GM21723 (cell line): Measurements from ENCODE around the gene SLC39A9.
"Not testable (repeated sequence)": the region's sequence is repeated elsewhere in the genome, so short reads cannot be mapped to it uniquely, and the experiment has no call there.

Experiments used
- ATAC-seq: cut with Tn5 transposase; IDR thresholded peaks from one replicate; pipeline ENCODE4 v1.9.1; 2021; ENCODE audit warnings: mild to moderate bottlenecking, moderate library complexity; ENCODE audit not compliant: unreplicated experiment

Gene SLC39A9

GRCh38 chr14:69497866-69498265, 99.4 kb downstream of the SLC39A9 start:
- ATAC-seq: not testable (repeated sequence)

- not testable (repeated sequence) for ATAC-seq
Observed at GRCh38 chr14:69498286-69498685, 99.8 kb downstream of the SLC39A9 start.

GRCh38 chr14:69499436-69499835, 100.9 kb downstream of the SLC39A9 start:
- no peak for ATAC-seq

- ATAC-seq: no peak
Observed at GRCh38 chr14:69500096-69500495, 101.6 kb downstream of the SLC39A9 start.

- ATAC-seq: no peak
Observed at GRCh38 chr14:69500736-69501135, 102.2 kb downstream of the SLC39A9 start.

- ATAC-seq: no peak
Observed at GRCh38 chr14:69501423-69501838, 102.9 kb downstream of the SLC39A9 start.

GRCh38 chr14:69504775-69505174, 106.3 kb downstream of the SLC39A9 start:
- ATAC-seq: no peak

GRCh38 chr14:69505338-69506240, 107.1 kb downstream of the SLC39A9 start:
- ATAC-seq: no peak

- ATAC-seq: no peak
Observed at GRCh38 chr14:69506241-69506595, 107.7 kb downstream of the SLC39A9 start.
